DOHH2 (cell line): Measurements from ENCODE around the gene BEX5.

Source experiments
- CTCF ChIP-seq: fragments of 200-600 bp; sonication (generic); IDR thresholded peaks from one replicate; pipeline ENCODE4 v1.5.1; 2014; ENCODE audit warnings: antibody characterized with exemption, mild to moderate bottlenecking, low read depth, low read length; ENCODE audit not compliant: poor library complexity, severe bottlenecking
- EZH2phosphoT487 ChIP-seq: fragments of 200-600 bp; sonication (generic); IDR thresholded peaks from 2 replicates; pipeline ENCODE4 v1.6.1; 2017; ENCODE audit warnings: borderline replicate concordance, mild to moderate bottlenecking, antibody characterized with exemption, low read length, moderate library complexity, mixed read lengths

- TF ChIP-seq CTCF (no peak), EZH2phosphoT487 (no peak)
These were observed 28.9 kb downstream of the BEX5 start for GRCh38 chrX:102126863-102127262.
